Neural progenitor cell (in vitro differentiated cells): ENCODE measurements around the gene SNRNP70. TPM values are rescaled to one million over a fixed set of nuclear protein-coding genes. Genes with fewer than 3 reads are reported as not detected.
A peak's percentile ranks its signal among the peaks of the same experiment; 100 is the strongest.

Source experiments
- DNase-seq: peaks from one replicate; pipeline ENCODE4 v3.0.0-alpha.2; 2016; ENCODE audit warnings: low spot score
- H2AFZ ChIP-seq: fragments of 200-600 bp; sonication (generic); replicated peaks from 2 replicates; pipeline ENCODE4 v1.6.1; 2016; ENCODE audit warnings: antibody characterized with exemption
- H3F3A ChIP-seq: fragments of 200-600 bp; sonication (generic); 2 replicates; pipeline ENCODE4 v1.6.1; 2016; ENCODE audit warnings: antibody characterized with exemption, low read depth
- H3K27ac ChIP-seq: fragments of 200-600 bp; sonication (generic); 2 replicates; pipeline ENCODE4 v1.5.1; 2016; ENCODE audit warnings: mild to moderate bottlenecking
- H3K27me3 ChIP-seq: fragments of 200-600 bp; sonication (generic); 2 replicates; pipeline ENCODE4 v1.6.1; 2016; ENCODE audit warnings: mild to moderate bottlenecking, moderate library complexity
- H3K36me3 ChIP-seq: fragments of 200-600 bp; sonication (generic); 2 replicates; pipeline ENCODE4 v1.5.1; 2016
- H3K4me1 ChIP-seq: fragments of 200-600 bp; sonication (generic); 2 replicates; pipeline ENCODE4 v1.6.1; 2016; ENCODE audit warnings: mixed run types
- H3K4me2 ChIP-seq: fragments of 200-600 bp; sonication (generic); 2 replicates; pipeline ENCODE4 v1.6.1; 2016
- H3K4me3 ChIP-seq: fragments of 200-600 bp; sonication (generic); 2 replicates; pipeline ENCODE4 v1.5.1; 2016
- H3K79me2 ChIP-seq: fragments of 200-600 bp; sonication (generic); 2 replicates; pipeline ENCODE4 v1.6.1; 2016; ENCODE audit warnings: low read depth
- H3K9ac ChIP-seq: fragments of 200-600 bp; sonication (generic); 2 replicates; pipeline ENCODE4 v1.6.1; 2016
- H3K9me3 ChIP-seq: fragments of 200-600 bp; sonication (generic); 2 replicates; pipeline ENCODE4 v1.5.1; 2016; ENCODE audit warnings: low read depth
- H4K20me1 ChIP-seq: fragments of 200-600 bp; sonication (generic); 2 replicates; pipeline ENCODE4 v1.6.1; 2016; ENCODE audit warnings: low read depth
- H3K27ac Mint-ChIP-seq: 3 replicates; pipeline ENCODE4 v1.8.0; 2021; ENCODE audit warnings: mixed read lengths
- H3K27me3 Mint-ChIP-seq: 2 replicates; pipeline ENCODE4 v1.8.0; 2022; ENCODE audit warnings: low read depth, mild to moderate bottlenecking, inconsistent platforms, moderate library complexity, mixed read lengths; ENCODE audit not compliant: insufficient read depth
- H3K36me3 Mint-ChIP-seq: 3 replicates; pipeline ENCODE4 v1.8.0; 2021; ENCODE audit warnings: mixed read lengths
- H3K4me1 Mint-ChIP-seq: 3 replicates; pipeline ENCODE4 v1.8.0; 2021; ENCODE audit warnings: mixed read lengths
- H3K4me3 Mint-ChIP-seq: 3 replicates; pipeline ENCODE4 v1.8.0; 2021; ENCODE audit warnings: mild to moderate bottlenecking, moderate library complexity, mixed read lengths
- H3K9me3 Mint-ChIP-seq: 3 replicates; pipeline ENCODE4 v1.8.0; 2020; ENCODE audit warnings: mixed read lengths
- CTCF ChIP-seq: fragments of 200-600 bp; sonication (generic); IDR thresholded peaks from 2 replicates; pipeline ENCODE4 v1.5.1; 2017; ENCODE audit warnings: antibody characterized with exemption, mild to moderate bottlenecking
- EZH2 ChIP-seq: fragments of 200-600 bp; sonication (generic); IDR thresholded peaks from 2 replicates; pipeline ENCODE4 v1.6.1; 2017; ENCODE audit warnings: antibody characterized with exemption, mild to moderate bottlenecking, moderate library complexity
- EZH2phosphoT487 ChIP-seq: fragments of 200-600 bp; sonication (generic); IDR thresholded peaks from 2 replicates; pipeline ENCODE4 v1.6.1; 2017; ENCODE audit warnings: antibody characterized with exemption
- total RNA-seq: library from RNA; depleted of rRNA; stranded (reverse); fragments of >200 nt; gene quantifications from 2 replicates; pipeline ENCODE4 v1.2.3, GENCODE V29; 2015; ENCODE audit warnings: low replicate concordance

Gene SNRNP70
- total RNA-seq, 1 donor from 2014 or later, result 162 TPM

- H2AFZ ChIP-seq, result no peak overlapping the region
- TF ChIP-seq EZH2 (no peak), EZH2phosphoT487 (no peak), CTCF (no peak)
- Mint-ChIP-seq H3K27me3 (peaks cover 55% of the 10 kb centered on the region), H3K4me1 (peaks cover 23% of the 10 kb centered on the region), H3K36me3 (peaks cover 9% of the 10 kb centered on the region), H3K27ac (no peak overlapping the region), H3K9me3 (peaks cover 17% of the 10 kb centered on the region), H3K4me3 (no peak overlapping the region)
- no peak overlapping the region for H3K4me3 ChIP-seq
- H4K20me1 ChIP-seq, result peaks cover 9% of the 10 kb centered on the region
- H3K4me2 ChIP-seq, result no peak overlapping the region
- no peaks in the 10 kb centered on the region for H3K36me3 ChIP-seq
- H3K79me2 ChIP-seq, result no peaks in the 10 kb centered on the region
- peaks cover 100% of the 10 kb centered on the region for H3K27me3 ChIP-seq
- no peak overlapping the region for H3K27ac ChIP-seq
- peaks cover 18% of the 10 kb centered on the region for H3K4me1 ChIP-seq
- DNase-seq, result no peak
- no peaks in the 10 kb centered on the region for H3K9me3 ChIP-seq
- H3F3A ChIP-seq, result peaks cover 28% of the 10 kb centered on the region
- H3K9ac ChIP-seq, result no peak overlapping the region
Observed at GRCh38 chr19:49069026-49069425, 16.2 kb upstream of the SNRNP70 start.

- Histone ChIP-seq H3F3A (peaks cover 21% of the 10 kb centered on the region), H3K9ac (no peak overlapping the region), H3K27ac (no peak overlapping the region), H3K4me3 (no peak overlapping the region), H3K4me1 (peaks cover 8% of the 10 kb centered on the region), H3K79me2 (no peaks in the 10 kb centered on the region), H3K27me3 (peaks cover 97% of the 10 kb centered on the region), H2AFZ (no peak overlapping the region), H3K36me3 (no peaks in the 10 kb centered on the region), H3K4me2 (no peak overlapping the region), H3K9me3 (no peaks in the 10 kb centered on the region), H4K20me1 (peaks cover 14% of the 10 kb centered on the region)
- Mint-ChIP-seq H3K9me3 (peaks cover 17% of the 10 kb centered on the region), H3K27ac (no peak overlapping the region), H3K4me1 (peaks cover 21% of the 10 kb centered on the region), H3K36me3 (peaks cover 9% of the 10 kb centered on the region), H3K27me3 (peaks cover 67% of the 10 kb centered on the region), H3K4me3 (peak overlapping the region; percentile 11)
- TF ChIP-seq CTCF (no peak), EZH2 (no peak), EZH2phosphoT487 (no peak)
- no peak for DNase-seq
Observed at GRCh38 chr19:49070416-49070815, 14.8 kb upstream of the SNRNP70 start.

- Histone ChIP-seq H3K9me3 (no peaks in the 10 kb centered on the region), H3K36me3 (no peaks in the 10 kb centered on the region), H3K79me2 (no peaks in the 10 kb centered on the region), H2AFZ (peak overlapping the region; percentile 72), H3K4me3 (peak overlapping the region; percentile 21), H3K9ac (no peak overlapping the region), H3F3A (peaks cover 16% of the 10 kb centered on the region), H3K27me3 (peaks cover 81% of the 10 kb centered on the region), H4K20me1 (peaks cover 14% of the 10 kb centered on the region), H3K27ac (no peak overlapping the region), H3K4me1 (no peaks in the 10 kb centered on the region), H3K4me2 (peak overlapping the region; percentile 54)
- peak overlapping the region; percentile 76 for H3K4me3 Mint-ChIP-seq
- DNase-seq, result peak; percentile 83
- TF ChIP-seq EZH2, result peak; percentile 73
- no peak for TF ChIP-seq CTCF
- H3K27ac Mint-ChIP-seq, result no peak overlapping the region
- H3K9me3 Mint-ChIP-seq, result peaks cover 17% of the 10 kb centered on the region
- H3K4me1 Mint-ChIP-seq, result peaks cover 7% of the 10 kb centered on the region
- peaks cover 9% of the 10 kb centered on the region for H3K36me3 Mint-ChIP-seq
- peaks cover 68% of the 10 kb centered on the region for H3K27me3 Mint-ChIP-seq
Observed at GRCh38 chr19:49071860-49072547, 13.2 kb upstream of the SNRNP70 start.
